ENCODE measurements around the gene DCP1B. TPM values are rescaled to one million over a fixed set of nuclear protein-coding genes. Genes with fewer than 3 reads are reported as not detected.

Gene DCP1B
- total RNA-seq, 1 donor from 2014 or later = 3.7 TPM

DNA sequence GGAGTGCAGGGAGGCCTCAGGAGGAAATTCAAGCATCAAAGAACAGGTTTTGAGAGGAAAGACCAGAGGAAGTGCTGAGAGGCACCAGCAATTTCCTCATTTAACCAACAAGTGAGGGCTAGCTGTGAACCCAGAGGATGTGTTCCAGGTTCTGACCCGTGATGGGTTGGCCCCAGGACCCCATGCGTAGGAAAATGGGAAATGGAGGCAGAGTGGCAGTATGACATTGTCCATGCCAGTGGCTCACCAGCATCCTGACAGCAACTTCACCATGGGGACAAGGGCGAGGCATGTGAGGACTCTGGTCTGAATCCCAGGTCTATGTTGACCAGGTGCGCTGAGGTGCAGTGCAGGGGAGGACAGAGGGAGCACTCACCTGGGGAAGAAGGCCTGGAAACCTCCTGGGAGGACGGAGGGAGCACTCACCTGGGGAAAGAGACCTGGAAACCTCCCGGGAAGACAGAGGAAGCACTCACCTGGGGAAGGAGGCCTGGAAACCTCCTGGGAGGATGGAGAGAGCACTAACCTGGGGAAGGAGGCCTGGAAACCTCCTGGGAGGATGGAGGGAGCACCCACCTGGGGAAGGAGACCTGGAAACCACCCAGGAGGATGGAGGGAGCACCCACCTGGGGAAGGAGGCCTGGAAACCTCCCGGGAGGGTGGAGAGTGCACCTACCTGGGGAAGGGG lies 79.1 kb downstream of the DCP1B start:
- peak overlapping the region in 1 of 3 donors; percentile 31 for H3K4me3 ChIP-seq (ENCODE audit: low read length in 3 of 3)
- no peaks in the 10 kb centered on the region for H3K36me3 ChIP-seq (ENCODE audit: control insufficient read depth in 3 of 3, insufficient read depth in 3 of 3, low read length in 3 of 3)
- no peaks in the 10 kb centered on the region for H3K9me3 ChIP-seq (ENCODE audit: control insufficient read depth in 3 of 3, low read length in 3 of 3)
- peaks cover 5 to 24% (median 7%) of the 10 kb centered on the region in 3 donors for H3K27me3 ChIP-seq (ENCODE audit: control insufficient read depth in 3 of 3, insufficient read depth in 3 of 3, low read length in 3 of 3)
- H3K4me1 ChIP-seq (ENCODE audit: control insufficient read depth in 3 of 3, insufficient read depth in 3 of 3, low read length in 3 of 3) = peaks cover 25 to 47% (median 36%) of the 10 kb centered on the region in 3 donors
- peak overlapping the region; percentile 47 to 52 (median 51) for H3K9ac ChIP-seq (ENCODE audit: low read depth in 1 of 3, low read length in 3 of 3)
- H3K27ac ChIP-seq (ENCODE audit: low read depth, low read length) = peak overlapping the region; percentile 11

DNA sequence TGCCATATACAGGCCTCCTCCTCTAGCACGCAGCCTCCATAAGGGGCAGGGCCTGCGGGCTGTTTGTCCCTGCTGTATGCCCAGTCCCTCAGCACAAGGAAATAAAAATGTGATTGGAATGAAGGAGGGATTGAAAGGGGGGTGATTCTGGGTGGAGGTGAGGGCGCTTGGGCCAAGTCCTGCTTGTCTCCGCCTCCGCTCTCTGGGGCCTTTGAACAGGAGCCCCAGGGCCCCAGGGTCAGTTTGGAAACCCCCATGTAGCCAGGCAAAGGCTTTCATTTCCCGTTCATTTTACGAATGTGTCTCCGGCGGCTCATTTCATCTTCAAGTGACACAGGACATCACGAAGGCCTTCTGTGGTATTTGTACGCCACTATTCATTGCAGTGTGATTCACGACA lies 81.3 kb downstream of the DCP1B start:
- Histone ChIP-seq H3K4me3 (ENCODE audit: low read length in 3 of 3) (no peak overlapping the region), H3K9me3 (ENCODE audit: control insufficient read depth in 3 of 3, low read length in 3 of 3) (no peaks in the 10 kb centered on the region)

DNA sequence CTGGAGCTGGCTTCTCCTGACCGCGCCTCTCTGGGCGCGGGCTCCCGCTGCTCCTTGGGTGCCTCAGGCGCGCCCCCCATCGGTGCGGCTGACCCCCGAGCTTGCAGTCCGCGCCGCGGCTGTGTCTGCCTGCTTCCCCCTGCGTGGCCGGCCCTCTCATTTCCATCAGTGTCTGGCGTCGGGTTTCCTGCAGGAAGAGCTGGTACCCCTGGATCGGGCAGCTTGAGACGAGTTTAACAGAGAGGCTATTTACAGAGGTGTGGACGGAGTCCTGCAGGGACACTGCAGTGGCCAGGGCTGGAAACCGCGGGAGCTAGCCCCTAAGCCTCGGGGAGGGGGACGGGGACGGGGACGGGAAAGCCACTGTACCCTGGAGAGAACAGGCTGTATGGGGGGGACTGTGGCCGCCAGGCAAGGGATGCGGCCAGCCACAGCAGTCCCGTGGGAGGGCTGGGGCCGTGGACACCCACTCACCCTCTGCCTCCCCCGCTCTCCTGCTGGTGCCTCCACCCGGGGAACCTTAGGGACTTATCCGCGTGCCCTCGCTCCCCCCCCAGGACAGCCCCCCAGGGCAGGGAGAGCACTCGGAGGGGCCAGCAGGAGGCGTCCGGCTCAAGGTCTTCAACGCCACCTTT lies 82.1 kb downstream of the DCP1B start:
- Histone ChIP-seq H3K9me3 (ENCODE audit: control insufficient read depth in 3 of 3, low read length in 3 of 3) (no peaks in the 10 kb centered on the region), H3K27ac (ENCODE audit: low read depth, low read length) (no peak overlapping the region), H3K4me1 (ENCODE audit: control insufficient read depth in 3 of 3, insufficient read depth in 3 of 3, low read length in 3 of 3) (peaks cover 39 to 57% (median 50%) of the 10 kb centered on the region in 3 donors), H3K4me3 (ENCODE audit: low read length in 3 of 3) (no peak overlapping the region), H3K27me3 (ENCODE audit: control insufficient read depth in 3 of 3, insufficient read depth in 3 of 3, low read length in 3 of 3) (peaks cover 3 to 15% (median 9%) of the 10 kb centered on the region in 3 donors), H3K36me3 (ENCODE audit: control insufficient read depth in 3 of 3, insufficient read depth in 3 of 3, low read length in 3 of 3) (no peaks in the 10 kb centered on the region), H3K9ac (ENCODE audit: low read depth in 1 of 3, low read length in 3 of 3) (no peak overlapping the region)

More for the DNA sequence above, 81.3 kb downstream of the DCP1B start:
- Histone ChIP-seq H3K36me3 (ENCODE audit: control insufficient read depth in 3 of 3, insufficient read depth in 3 of 3, low read length in 3 of 3) (no peaks in the 10 kb centered on the region), H3K27me3 (ENCODE audit: control insufficient read depth in 3 of 3, insufficient read depth in 3 of 3, low read length in 3 of 3) (peaks cover 5 to 18% (median 9%) of the 10 kb centered on the region in 3 donors), H3K4me1 (ENCODE audit: control insufficient read depth in 3 of 3, insufficient read depth in 3 of 3, low read length in 3 of 3) (peaks cover 37 to 57% (median 49%) of the 10 kb centered on the region in 3 donors), H3K27ac (ENCODE audit: low read depth, low read length) (no peak overlapping the region), H3K9ac (ENCODE audit: low read depth in 1 of 3, low read length in 3 of 3) (no peak overlapping the region)

DNA sequence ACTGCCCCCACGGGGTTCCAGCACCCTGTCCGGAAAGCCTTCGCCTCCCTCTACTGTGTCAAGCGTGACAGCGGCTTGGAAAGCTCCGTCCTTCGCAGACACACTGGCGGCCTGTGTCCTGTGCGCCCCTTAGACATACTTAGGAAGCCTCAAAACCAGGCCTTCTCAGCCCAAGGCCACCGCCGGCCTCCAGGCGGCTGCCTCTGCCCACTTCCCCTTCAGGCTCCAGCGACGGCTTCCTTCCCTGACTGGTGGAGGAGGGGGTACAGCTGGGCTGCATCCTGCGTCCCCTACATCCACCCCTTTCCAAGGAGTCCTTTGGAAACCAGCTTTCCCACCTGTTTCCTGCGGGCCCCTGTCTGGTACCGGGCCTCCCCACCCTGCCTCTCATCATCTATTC lies 83.3 kb downstream of the DCP1B start:
- H3K4me1 ChIP-seq (ENCODE audit: control insufficient read depth in 3 of 3, insufficient read depth in 3 of 3, low read length in 3 of 3) = peaks cover 37 to 53% (median 41%) of the 10 kb centered on the region in 3 donors
- no peak overlapping the region for H3K27ac ChIP-seq (ENCODE audit: low read depth, low read length)
- no peak overlapping the region for H3K4me3 ChIP-seq (ENCODE audit: low read length in 3 of 3)
- H3K27me3 ChIP-seq (ENCODE audit: control insufficient read depth in 3 of 3, insufficient read depth in 3 of 3, low read length in 3 of 3) = peaks cover 0 to 11% (median 9%) of the 10 kb centered on the region in 3 donors
- H3K9me3 ChIP-seq (ENCODE audit: control insufficient read depth in 3 of 3, low read length in 3 of 3) = no peaks in the 10 kb centered on the region
- no peak overlapping the region for H3K9ac ChIP-seq (ENCODE audit: low read depth in 1 of 3, low read length in 3 of 3)
- H3K36me3 ChIP-seq (ENCODE audit: control insufficient read depth in 3 of 3, insufficient read depth in 3 of 3, low read length in 3 of 3) = no peaks in the 10 kb centered on the region

DNA sequence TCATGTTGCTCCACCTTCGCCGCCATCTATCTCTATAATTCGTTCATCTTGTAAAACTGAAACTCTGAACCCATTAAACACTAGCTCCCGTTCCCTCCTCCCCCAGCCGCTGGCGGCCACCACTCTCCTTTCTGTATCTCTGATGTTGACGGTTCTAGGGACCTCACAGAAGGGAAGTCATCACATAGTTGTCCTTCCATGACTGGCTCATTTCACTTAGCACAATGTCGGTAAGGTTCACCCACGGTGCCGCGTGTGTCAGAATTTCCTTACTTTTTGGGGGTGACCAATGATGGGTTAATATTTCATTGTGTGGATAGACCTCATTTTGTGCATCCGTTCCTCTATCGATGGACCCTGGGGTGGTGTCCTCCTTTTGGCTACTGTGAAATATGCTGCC lies 83.8 kb downstream of the DCP1B start:
- Histone ChIP-seq H3K9me3 (ENCODE audit: control insufficient read depth in 3 of 3, low read length in 3 of 3) (no peaks in the 10 kb centered on the region), H3K9ac (ENCODE audit: low read depth in 1 of 3, low read length in 3 of 3) (no peak overlapping the region), H3K4me1 (ENCODE audit: control insufficient read depth in 3 of 3, insufficient read depth in 3 of 3, low read length in 3 of 3) (peaks cover 32 to 47% (median 36%) of the 10 kb centered on the region in 3 donors), H3K36me3 (ENCODE audit: control insufficient read depth in 3 of 3, insufficient read depth in 3 of 3, low read length in 3 of 3) (no peaks in the 10 kb centered on the region), H3K27ac (ENCODE audit: low read depth, low read length) (no peak overlapping the region), H3K4me3 (ENCODE audit: low read length in 3 of 3) (no peak overlapping the region), H3K27me3 (ENCODE audit: control insufficient read depth in 3 of 3, insufficient read depth in 3 of 3, low read length in 3 of 3) (peaks cover 0 to 11% (median 8%) of the 10 kb centered on the region in 3 donors)

DNA sequence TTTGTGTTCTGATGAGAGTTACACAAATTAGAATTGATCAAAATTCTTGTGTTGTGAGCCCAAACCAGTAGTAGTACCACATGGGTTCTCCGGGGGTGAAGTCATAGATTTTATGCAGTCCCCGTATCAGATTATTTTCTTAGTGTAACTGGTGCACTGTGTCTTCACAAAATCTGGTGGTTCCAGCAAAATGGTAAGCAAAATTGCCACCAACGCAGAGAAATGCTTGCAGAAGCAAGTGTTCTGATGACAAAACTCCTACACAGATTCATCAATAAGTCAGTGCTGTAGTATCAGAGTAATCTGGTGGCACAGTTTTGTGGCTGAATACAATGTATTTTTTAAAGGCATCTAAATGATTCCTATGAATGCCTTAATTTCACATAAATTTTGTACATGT lies 84.5 kb downstream of the DCP1B start:
- Histone ChIP-seq H3K27ac (ENCODE audit: low read depth, low read length) (no peak overlapping the region), H3K4me3 (ENCODE audit: low read length in 3 of 3) (no peak overlapping the region), H3K36me3 (ENCODE audit: control insufficient read depth in 3 of 3, insufficient read depth in 3 of 3, low read length in 3 of 3) (no peaks in the 10 kb centered on the region), H3K9me3 (ENCODE audit: control insufficient read depth in 3 of 3, low read length in 3 of 3) (no peaks in the 10 kb centered on the region), H3K27me3 (ENCODE audit: control insufficient read depth in 3 of 3, insufficient read depth in 3 of 3, low read length in 3 of 3) (peaks cover 0 to 7% (median 7%) of the 10 kb centered on the region in 3 donors), H3K4me1 (ENCODE audit: control insufficient read depth in 3 of 3, insufficient read depth in 3 of 3, low read length in 3 of 3) (peaks cover 25 to 41% (median 29%) of the 10 kb centered on the region in 3 donors), H3K9ac (ENCODE audit: low read depth in 1 of 3, low read length in 3 of 3) (no peak overlapping the region)

DNA sequence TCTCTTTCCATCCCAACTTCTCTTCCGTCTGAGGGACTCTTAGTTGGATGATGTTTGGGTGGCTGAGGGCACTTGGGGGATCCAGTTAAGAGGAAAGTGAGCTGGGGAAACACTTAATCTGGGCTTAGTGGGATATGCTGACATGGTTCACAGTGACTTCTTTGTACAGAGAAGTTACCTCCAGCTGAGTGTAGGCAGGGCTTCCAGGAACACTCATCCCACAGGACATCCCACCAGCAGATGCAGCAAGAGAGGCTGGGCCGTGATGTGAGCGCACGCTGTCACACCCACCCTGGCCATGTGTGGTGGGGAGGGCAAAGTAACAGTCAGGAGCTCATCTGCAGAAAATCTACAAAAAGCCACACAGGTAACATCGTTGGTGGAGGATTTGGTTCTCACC lies 85.0 kb downstream of the DCP1B start:
- Histone ChIP-seq H3K9ac (ENCODE audit: low read depth in 1 of 3, low read length in 3 of 3) (no peak overlapping the region), H3K9me3 (ENCODE audit: control insufficient read depth in 3 of 3, low read length in 3 of 3) (no peaks in the 10 kb centered on the region), H3K4me3 (ENCODE audit: low read length in 3 of 3) (no peak overlapping the region), H3K4me1 (ENCODE audit: control insufficient read depth in 3 of 3, insufficient read depth in 3 of 3, low read length in 3 of 3) (peaks cover 21 to 37% (median 26%) of the 10 kb centered on the region in 3 donors), H3K27ac (ENCODE audit: low read depth, low read length) (no peak overlapping the region), H3K27me3 (ENCODE audit: control insufficient read depth in 3 of 3, insufficient read depth in 3 of 3, low read length in 3 of 3) (peaks cover 0 to 7% (median 7%) of the 10 kb centered on the region in 3 donors), H3K36me3 (ENCODE audit: control insufficient read depth in 3 of 3, insufficient read depth in 3 of 3, low read length in 3 of 3) (no peaks in the 10 kb centered on the region)

DNA sequence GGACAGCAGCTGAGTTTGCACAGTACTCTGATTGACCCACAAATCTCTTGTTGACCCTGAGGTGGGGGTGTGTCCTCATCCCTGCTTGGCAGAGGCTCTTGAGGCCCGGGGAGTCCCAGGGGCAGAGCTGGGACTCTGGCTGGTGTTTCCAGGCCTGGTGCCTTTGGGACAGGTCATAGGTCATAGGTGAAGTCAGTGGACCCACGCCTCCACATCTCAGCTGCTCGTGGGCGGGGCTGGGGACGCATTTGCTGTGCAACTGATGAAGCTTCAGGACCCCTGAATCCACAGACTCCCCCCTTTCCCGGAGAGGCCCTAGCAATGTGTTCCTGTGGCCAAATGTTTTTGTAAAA lies 85.4 kb downstream of the DCP1B start:
- Histone ChIP-seq H3K4me3 (ENCODE audit: low read length in 3 of 3) (no peak overlapping the region), H3K36me3 (ENCODE audit: control insufficient read depth in 3 of 3, insufficient read depth in 3 of 3, low read length in 3 of 3) (no peaks in the 10 kb centered on the region), H3K27ac (ENCODE audit: low read depth, low read length) (no peak overlapping the region), H3K4me1 (ENCODE audit: control insufficient read depth in 3 of 3, insufficient read depth in 3 of 3, low read length in 3 of 3) (peaks cover 20 to 35% (median 25%) of the 10 kb centered on the region in 3 donors), H3K27me3 (ENCODE audit: control insufficient read depth in 3 of 3, insufficient read depth in 3 of 3, low read length in 3 of 3) (peaks cover 0 to 7% (median 7%) of the 10 kb centered on the region in 3 donors), H3K9ac (ENCODE audit: low read depth in 1 of 3, low read length in 3 of 3) (peak overlapping the region in 2 of 3 donors; percentile 20 to 33), H3K9me3 (ENCODE audit: control insufficient read depth in 3 of 3, low read length in 3 of 3) (no peaks in the 10 kb centered on the region)

DNA sequence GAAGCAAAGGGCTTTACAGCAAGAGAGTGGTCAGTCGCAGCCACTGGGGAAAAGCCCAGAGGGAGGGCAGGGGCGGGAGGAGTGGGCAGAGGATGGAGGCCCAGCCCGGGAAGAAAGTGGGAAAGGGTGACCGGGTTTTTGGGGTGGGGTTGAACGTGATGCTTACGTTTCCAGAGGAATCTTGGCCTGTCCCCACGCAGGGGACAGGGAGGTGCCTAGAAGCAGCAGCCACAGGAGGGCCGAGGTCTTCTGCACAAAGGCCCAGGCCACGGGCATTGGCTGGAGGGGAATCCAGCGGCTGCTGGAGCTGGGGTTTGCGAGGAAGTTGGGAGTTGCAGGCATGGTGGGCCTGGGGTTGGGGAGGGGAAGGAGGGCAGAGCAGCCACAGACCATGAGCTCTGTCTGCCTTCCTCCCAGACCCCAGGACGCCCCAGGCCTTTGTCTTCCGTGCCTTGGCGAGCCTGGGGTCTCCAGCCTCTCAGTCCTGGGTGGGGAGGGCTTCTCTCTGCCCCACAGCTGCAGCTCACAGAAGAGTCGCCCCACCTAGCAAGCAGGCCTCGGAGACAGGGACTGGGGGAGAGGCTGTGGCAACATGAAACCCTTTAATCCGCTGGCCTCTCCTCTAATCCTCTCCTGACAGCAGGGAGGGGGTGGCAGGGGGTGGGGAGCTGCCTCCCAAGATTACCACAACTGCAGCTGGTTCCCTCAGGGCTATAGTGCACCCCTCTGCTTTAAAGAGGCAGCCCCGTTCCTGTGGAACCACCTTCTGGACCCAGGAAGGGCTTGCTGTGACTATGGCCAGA lies 86.0 kb downstream of the DCP1B start, which contains the start of gene CACNA2D4:
Gene CACNA2D4 (minus strand): TSS at position 572 of the 803 bp plus-strand sequence. CDS start 179 bp downstream, at position 393.
- Histone ChIP-seq H3K36me3 (ENCODE audit: control insufficient read depth in 3 of 3, insufficient read depth in 3 of 3, low read length in 3 of 3) (no peaks in the 10 kb centered on the region), H3K9ac (ENCODE audit: low read depth in 1 of 3, low read length in 3 of 3) (peak within 1 kb of the TSS; percentile 20 to 60 (median 32)), H3K9me3 (ENCODE audit: control insufficient read depth in 3 of 3, low read length in 3 of 3) (no peaks in the 10 kb centered on the region), H3K4me1 (ENCODE audit: control insufficient read depth in 3 of 3, insufficient read depth in 3 of 3, low read length in 3 of 3) (peaks cover 20 to 32% (median 25%) of the 10 kb centered on the region in 3 donors), H3K4me3 (ENCODE audit: low read length in 3 of 3) (peak within 1 kb of the TSS in 2 of 3 donors; percentile 13 to 30), H3K27me3 (ENCODE audit: control insufficient read depth in 3 of 3, insufficient read depth in 3 of 3, low read length in 3 of 3) (peaks cover 0 to 7% (median 7%) of the 10 kb centered on the region in 3 donors), H3K27ac (ENCODE audit: low read depth, low read length) (no peak within 1 kb of the TSS)

All from skeletal muscle tissue (tissue), 4 donors.